ENCODE data around the gene SNRPD3.

GRCh38 chr22:24567668-24568067 lies 11.9 kb downstream of the SNRPD3 start:
- TF ChIP-seq EZH2phosphoT487 (IDR thresholded peaks at IDR 0.05; ENCODE audit: borderline replicate concordance) (no peak), CTCF (conservative IDR thresholded peaks at IDR 0.05; ENCODE audit: low read length) (no peak)

Measured in Loucy (cell line).